ENCODE measurements around the gene NMNAT2. TPM values are rescaled to one million over a fixed set of nuclear protein-coding genes. Genes with fewer than 3 reads are reported as not detected.

Gene NMNAT2
- total and polyA plus RNA-seq, 7 donors: under 0.01 to 5.5 (median 3.6) TPM

GRCh38 chr1:183218971-183219615 lies 199.1 kb downstream of the NMNAT2 start:
- H3K4me3 ChIP-seq: no peak overlapping the region
- intact Hi-C loops (cut with DNase I): loop anchor here (5.0 kb wide), 1 partner anchor 77 kb away; no protein-coding TSS in a partner anchor
- H3K4me1 ChIP-seq: peaks cover 0 to 46% (median 35%) of the 10 kb centered on the region in 4 donors
- WGBS, 2 donors: 24 to 44% methylated on average over 5 of the region's 5 CpGs
- no peaks in the 10 kb centered on the region for H3K9me3 ChIP-seq
- H3K27ac ChIP-seq: peak overlapping the region; percentile 76 to 88 (median 80)
- TF ChIP-seq CTCF (IDR thresholded peaks at IDR 0.05) (no peak), EP300 (IDR thresholded peaks at IDR 0.05) (peak in 3 of 4 donors; percentile 4 to 67 (median 31)), POLR2AphosphoS5 (IDR thresholded peaks at IDR 0.05) (peak; percentile 61 to 91 (median 72))
- no peaks in the 10 kb centered on the region for H3K36me3 ChIP-seq
- peak; percentile 93 for DNase-seq
- H3K27me3 ChIP-seq: no peaks in the 10 kb centered on the region

DNA sequence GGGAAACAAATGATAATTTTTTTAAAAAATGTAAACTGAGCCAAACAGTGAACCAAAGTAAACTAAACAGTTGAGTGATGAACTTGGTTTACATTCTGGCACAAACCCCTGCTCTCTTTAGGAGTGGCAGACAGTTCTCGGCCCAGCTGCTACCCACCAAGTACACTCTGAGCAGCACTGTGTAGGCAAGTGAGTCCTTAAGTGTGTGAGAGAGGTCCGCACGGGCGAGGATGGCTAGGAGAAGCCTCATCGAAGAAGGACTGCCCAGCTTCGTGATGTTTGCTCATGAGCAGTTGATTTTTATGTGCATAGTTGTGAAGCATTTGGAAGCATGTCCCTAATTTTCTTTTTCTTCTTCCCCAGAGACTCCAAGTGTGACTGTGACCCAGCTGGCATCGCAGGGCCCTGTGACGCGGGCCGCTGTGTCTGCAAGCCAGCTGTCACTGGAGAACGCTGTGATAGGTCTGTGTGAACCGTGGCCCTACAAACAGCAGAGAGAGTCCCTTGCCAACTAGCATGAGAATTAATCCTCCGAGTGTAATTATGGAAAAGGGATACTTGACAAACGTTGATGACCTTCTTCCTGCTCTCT lies 200.1 kb downstream of the NMNAT2 start:
- intact Hi-C loops (cut with DNase I): loop anchor here (5.0 kb wide), 1 partner anchor 76 kb away; no protein-coding TSS in a partner anchor
- TF ChIP-seq POLR2A (IDR thresholded peaks at IDR 0.05) (no peak), POLR2AphosphoS5 (IDR thresholded peaks at IDR 0.05) (peak in 2 of 4 donors; percentile 17 to 29), EP300 (IDR thresholded peaks at IDR 0.05) (no peak)
- 72 to 83% methylated on average over 14 of the region's 14 CpGs for WGBS, 2 donors
- Histone ChIP-seq H3K4me1 (peaks cover 0 to 46% (median 35%) of the 10 kb centered on the region in 4 donors), H3K4me3 (no peak overlapping the region), H3K27me3 (no peaks in the 10 kb centered on the region), H3K36me3 (no peaks in the 10 kb centered on the region), H3K9me3 (no peaks in the 10 kb centered on the region), H3K27ac (peak overlapping the region; percentile 76 to 88 (median 80))
- DNase-seq: no peak

DNA sequence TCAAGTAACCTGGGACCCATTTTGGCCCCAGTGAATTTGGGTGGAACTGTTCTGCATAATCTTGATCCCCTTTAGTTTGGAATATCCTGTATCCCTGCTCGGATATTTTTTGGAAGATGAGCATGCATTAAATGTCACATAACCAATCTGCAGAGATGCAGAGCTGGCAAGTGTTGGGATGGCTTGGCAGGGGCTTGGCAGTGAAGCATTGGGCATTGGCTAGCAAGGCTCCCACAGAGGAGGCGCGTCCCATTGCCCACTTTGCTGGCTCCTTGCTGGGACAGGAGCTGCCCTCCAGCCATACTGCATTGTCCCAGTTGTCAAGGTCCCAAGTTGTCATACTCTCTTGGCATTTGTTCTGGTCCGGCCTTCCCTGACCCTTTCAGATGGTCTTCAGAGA lies 202.2 kb downstream of the NMNAT2 start:
- Histone ChIP-seq H3K27me3 (no peaks in the 10 kb centered on the region), H3K4me1 (peaks cover 0 to 46% (median 35%) of the 10 kb centered on the region in 4 donors), H3K4me3 (no peak overlapping the region), H3K27ac (no peak overlapping the region), H3K9me3 (no peaks in the 10 kb centered on the region), H3K36me3 (no peaks in the 10 kb centered on the region)
- WGBS, 2 donors: 94 to 96% methylated on average over 4 of the region's 4 CpGs
- DNase-seq: no peak
- TF ChIP-seq POLR2A (IDR thresholded peaks at IDR 0.05): no peak
- no peak for TF ChIP-seq CTCF (IDR thresholded peaks at IDR 0.05)
- no peak for TF ChIP-seq POLR2AphosphoS5 (IDR thresholded peaks at IDR 0.05)
- TF ChIP-seq EP300 (IDR thresholded peaks at IDR 0.05): no peak
- intact Hi-C loops (cut with DNase I): loop anchor here (5.0 kb wide), 1 partner anchor 74 kb away; no protein-coding TSS in a partner anchor

GRCh38 chr1:183215076-183215720 lies 203.0 kb downstream of the NMNAT2 start:
- H3K27me3 ChIP-seq: no peaks in the 10 kb centered on the region
- H3K4me3 ChIP-seq: no peak overlapping the region
- intact Hi-C loops (cut with DNase I): loop anchor here (5.0 kb wide), 1 partner anchor 73 kb away; no protein-coding TSS in a partner anchor
- no peak overlapping the region for H3K27ac ChIP-seq
- peaks cover 0 to 45% (median 35%) of the 10 kb centered on the region in 4 donors for H3K4me1 ChIP-seq
- no peak for TF ChIP-seq POLR2AphosphoS5 (IDR thresholded peaks at IDR 0.05)
- 88% methylated on average over 13 of the region's 13 CpGs for WGBS, 2 donors
- DNase-seq: no peak
- H3K36me3 ChIP-seq: no peaks in the 10 kb centered on the region
- H3K9me3 ChIP-seq: no peaks in the 10 kb centered on the region

- no peaks in the 10 kb centered on the region for H3K9me3 ChIP-seq
- H3K4me3 ChIP-seq: no peak overlapping the region
- intact Hi-C loops (cut with DNase I): no loop called here
Measured at GRCh38 chr1:183214021-183214970, 203.9 kb downstream of the NMNAT2 start.

More at GRCh38 chr1:183214021-183214970, 203.9 kb downstream of the NMNAT2 start:
- WGBS, 2 donors: 91 to 95% methylated on average over 5 of the region's 5 CpGs
- H3K27ac ChIP-seq: no peak overlapping the region
- peaks cover 0 to 36% (median 28%) of the 10 kb centered on the region in 4 donors for H3K4me1 ChIP-seq
- H3K36me3 ChIP-seq: no peaks in the 10 kb centered on the region
- no peak for DNase-seq
- H3K27me3 ChIP-seq: no peaks in the 10 kb centered on the region
- TF ChIP-seq EP300 (IDR thresholded peaks at IDR 0.05) (no peak), CTCF (IDR thresholded peaks at IDR 0.05) (no peak), POLR2A (IDR thresholded peaks at IDR 0.05) (no peak), POLR2AphosphoS5 (IDR thresholded peaks at IDR 0.05) (no peak)
